Middle frontal gyrus (tissue), 1 donor: ENCODE data around the gene GNA12.
"Not testable (repeated sequence)": the region's sequence is repeated elsewhere in the genome, so short reads cannot be mapped to it uniquely, and the experiment has no call there.

Source experiments
- DNase-seq: peaks from one replicate; pipeline ENCODE4 v3.0.0-alpha.2; 2015; ENCODE audit warnings: low spot score; ENCODE audit errors: extremely low spot score

Gene GNA12

DNA sequence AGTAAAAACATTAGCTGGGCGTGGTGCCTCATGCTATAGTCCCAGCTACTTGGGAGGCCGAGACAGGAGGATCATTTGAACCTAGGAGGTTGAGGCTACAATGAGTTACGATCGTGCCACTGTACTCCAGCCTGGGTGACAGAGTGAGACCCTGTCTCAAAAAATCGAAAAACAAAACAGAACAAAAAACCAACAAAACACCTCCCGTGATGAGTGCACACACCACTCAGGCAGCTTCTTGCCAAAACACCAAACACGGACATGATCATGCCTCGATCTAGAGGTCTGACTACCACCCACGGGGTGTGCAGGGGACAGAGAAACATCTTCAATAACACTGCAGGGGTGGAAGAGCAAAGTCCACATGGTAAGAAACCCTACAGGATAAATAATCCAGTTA lies 111.7 kb downstream of the GNA12 start:
- no peak for DNase-seq

DNA sequence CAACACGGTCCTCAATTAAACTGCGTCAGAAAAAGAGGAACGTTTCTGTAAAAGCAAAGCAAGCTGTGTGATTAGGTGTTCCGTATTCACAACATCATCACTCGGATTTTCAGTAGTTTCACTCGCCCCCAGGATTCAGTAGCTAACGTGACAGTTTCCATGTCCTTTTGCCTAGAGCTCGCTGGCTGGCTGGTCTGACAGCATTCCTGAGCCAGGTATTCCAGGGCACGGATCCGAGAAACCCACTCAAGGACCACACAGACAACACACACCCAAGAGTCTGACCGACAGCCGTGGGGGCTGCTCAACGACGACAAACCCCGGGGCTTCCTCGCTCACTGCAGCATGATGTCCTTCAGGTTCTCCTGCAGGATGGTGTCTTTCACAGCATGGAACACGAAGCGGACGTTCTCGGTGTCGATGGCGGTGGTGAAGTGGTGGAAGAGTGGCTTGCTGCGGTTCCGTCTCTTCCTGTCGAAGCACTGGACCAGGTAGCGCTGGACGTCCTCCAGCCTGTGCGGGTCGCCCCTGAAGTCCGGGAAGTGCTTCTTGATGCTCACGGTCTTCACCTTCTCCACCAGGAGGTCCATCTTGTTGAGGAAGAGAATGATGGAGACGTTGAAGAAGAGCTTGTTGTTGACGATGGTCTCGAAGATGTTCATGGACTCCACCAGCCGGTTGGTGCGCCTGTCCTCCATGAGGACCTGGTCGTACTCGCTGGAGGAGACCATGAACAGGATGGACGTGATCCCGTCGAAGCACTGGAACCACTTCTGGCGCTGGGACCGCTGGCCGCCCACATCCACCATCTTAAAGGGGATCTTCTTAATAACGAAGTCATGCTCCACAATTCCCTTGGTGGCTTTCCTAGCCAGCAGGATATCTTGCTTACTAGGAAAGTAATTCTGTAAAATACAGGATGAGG lies 113.0 kb downstream of the GNA12 start:
- DNase-seq = no peak

DNA sequence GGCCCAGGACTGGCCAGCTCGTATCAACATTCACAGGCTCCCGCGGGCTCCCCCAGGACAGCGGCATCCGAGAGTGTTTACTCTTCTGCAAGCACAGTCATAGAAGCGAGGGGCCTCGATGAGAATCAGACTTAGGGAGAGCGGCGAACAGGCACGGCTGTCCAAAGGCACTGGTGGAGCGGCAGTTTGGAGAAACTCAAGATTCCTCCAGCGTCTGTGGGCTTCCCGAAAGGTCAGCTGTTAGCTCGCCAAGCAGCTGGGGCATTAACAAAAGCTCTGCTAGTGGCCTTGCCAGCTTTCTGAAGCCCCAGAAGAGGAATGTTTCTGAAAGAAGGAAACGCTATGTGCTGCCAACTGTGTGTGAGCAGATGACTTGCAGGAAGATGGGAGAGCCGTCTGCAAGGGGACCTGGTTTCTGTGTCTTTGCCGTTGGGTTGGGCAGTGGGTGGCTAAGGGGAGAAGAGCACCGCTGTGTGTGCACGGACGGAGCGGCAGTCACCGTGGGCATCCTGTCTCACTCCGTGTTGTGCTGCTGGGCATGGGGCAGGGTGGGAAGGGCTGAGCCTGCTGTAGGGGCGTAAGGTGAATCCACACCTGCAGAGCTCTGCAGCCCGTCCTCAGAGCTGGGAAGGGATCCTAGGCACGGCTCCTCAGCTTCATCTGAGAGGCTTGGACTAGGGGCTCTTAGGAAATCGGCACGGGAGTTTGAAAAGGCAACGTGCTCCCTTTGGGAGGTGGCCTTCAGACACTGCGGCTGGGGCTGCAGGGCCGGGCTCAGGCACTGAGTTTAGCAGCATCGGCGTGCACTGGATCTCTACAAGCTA lies 114.0 kb downstream of the GNA12 start:
- peak; percentile 39 for DNase-seq

DNA sequence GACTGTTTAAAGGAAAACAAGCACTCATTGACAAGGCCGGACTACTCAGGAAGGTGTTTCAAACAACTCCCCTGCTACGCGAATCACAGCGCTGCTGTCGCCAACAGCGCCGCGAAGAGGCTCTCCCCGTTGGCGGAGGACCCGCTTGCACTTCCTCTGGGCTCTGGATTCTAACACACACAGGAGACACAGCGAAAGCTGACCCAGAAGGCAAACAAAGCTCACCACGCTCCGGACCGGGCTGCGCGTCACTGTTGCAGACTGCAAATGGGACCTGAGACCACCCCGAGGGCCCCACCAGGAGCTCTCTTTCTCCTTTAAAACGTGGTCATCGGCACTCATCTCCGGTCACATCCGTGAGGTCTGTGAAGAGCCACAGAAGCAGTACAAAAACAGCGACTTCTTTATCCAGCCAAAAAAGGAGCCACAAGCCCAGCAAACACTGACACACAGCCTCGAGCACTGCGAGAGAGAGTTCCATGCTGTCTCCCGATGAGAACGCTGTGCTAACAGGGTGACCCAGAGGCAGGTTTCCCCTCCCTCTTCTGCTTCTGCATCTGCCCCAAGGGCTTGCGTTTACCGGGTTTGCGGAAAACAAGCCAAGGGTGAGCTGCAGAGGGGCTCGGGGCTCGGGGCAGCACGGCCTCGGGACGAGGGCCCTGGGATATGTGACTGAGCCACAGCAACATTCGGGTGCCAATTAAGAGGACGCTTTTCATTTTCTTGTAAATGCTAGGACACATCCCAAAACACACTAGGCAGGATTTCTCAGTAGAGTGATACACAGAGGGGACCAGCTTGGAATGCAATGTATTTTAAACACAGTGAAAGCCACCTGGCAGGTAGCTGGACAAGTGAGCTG lies 114.8 kb downstream of the GNA12 start:
- DNase-seq = no peak

DNA sequence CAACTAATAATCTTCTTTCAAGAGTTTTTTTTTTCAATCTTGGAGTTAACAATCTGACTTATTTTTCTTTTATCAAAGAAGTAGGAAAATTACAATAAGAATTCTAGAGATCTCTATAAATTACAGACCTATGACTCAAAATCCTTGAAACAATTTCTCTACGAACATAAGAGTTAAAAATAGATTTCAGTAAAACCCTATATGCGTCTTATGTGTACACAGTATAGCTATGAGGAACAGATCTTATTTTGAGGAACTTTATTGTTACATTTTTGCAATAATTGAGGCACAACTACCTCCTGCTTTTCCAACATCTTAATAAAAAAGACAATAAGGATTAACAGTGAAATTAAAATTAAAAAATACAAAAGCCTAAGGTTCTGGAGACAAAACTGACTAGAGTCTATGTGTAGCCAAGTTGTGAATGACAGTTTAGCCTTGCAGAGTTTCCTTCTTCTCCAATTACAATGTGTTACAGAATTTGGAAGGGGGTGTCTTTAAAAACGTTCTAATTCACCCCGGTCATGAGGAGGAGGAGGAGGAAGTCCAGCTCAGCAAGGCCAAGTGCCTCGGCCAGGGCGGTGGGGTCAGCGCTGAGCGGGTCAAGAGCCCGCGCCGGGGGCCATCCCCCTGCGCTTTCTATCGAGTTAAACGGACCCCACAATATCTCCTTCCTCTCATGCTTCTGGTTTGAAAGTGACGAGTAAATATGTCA lies 115.6 kb downstream of the GNA12 start:
- DNase-seq = no peak

DNA sequence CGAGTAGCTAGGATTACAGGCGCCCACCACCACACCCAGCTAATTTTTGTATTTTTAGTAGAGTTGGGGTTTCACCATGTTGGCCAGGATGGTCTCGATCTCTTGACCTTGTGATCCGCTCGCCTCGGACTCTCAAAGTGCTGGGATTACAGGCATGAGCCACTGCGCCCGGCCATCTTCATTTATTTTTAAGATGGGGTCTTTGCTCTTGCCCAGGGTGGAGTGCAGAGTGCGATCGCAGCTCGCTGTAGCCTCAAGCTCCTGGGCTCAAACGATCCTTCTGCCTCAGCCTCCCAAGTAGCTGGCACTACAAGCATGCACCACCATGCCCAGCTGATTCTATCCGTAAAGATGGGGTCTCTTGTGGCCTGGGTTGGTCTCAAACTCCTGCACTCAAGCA lies 116.9 kb downstream of the GNA12 start:
- DNase-seq = not testable (repeated sequence)

DNA sequence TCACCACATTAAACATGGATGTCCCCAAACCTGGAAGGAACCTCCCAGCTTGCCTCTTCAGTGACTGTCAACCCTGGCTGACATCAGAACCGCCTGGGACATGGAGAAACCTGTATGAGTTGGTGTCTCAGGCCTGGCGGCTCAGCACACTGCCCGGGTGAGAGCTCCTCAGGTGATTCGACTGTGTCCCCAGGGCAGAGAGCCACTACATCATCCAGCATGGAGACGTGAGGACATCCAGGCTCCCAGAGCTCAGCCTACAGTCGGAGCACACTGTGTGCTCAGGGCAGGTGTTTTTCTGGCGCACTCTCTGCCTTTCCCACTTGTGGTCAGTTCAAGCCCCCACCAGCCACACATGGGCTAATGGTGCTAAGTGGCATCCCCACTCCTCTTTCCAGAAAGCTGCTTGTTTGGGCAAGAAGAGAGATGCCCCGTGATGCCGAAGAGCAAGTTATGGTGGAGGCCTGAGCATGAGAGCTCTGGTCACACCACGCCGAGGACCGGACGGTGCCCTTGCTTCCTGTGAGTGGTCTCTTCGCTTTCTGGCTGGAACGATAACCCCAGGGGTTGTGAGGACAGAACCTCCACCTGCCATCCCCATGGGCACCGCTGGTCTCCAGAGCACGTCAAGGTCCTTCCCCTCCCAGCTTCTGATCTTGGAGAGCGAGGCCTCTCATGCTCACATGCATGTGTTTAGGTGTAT lies 117.6 kb downstream of the GNA12 start:
- DNase-seq = no peak

DNA sequence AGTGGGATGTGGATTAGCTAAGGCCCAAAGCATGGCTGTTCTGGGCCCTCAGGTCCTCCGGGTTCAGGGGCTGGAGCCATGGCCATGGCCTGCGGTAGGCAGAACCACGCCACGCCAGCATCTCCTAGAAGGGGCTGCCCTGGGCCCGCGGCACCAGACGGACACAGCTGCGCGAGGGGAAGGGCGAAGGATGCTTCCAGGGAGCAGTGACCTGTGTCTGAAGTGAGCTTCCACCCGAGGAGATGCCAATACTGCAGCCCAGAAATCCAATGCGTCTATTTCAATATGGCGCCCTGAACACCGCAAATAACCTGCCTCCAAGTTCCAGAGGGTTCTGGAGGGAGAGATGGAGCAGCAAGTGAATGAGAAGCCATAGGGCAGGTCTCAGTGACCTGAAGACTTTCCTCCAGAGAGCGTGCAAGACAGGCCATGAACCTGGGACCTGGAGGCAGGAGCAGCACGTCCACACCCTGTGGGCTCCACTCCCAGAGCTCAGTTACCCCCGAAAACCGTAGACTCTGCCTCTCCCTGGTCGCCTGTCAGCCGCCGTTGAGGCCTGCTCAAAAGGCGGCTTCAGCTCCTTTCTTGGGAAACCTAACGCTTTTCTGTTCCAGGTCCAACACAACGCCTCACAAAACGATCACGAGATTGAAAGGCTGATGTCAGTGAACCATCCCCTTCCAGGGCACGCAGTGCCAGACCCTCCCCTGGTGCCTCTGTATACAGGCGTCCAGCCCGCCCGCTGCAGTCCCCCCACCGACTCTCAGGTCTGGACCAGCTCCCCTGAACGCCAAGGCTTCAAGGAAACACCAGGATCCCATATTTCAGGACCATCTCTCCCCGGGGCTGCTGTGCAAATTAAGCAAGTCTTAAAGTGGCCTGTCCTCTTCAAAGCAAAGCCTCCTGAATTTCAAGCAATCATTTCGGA lies 118.7 kb downstream of the GNA12 start:
- no peak for DNase-seq

DNA sequence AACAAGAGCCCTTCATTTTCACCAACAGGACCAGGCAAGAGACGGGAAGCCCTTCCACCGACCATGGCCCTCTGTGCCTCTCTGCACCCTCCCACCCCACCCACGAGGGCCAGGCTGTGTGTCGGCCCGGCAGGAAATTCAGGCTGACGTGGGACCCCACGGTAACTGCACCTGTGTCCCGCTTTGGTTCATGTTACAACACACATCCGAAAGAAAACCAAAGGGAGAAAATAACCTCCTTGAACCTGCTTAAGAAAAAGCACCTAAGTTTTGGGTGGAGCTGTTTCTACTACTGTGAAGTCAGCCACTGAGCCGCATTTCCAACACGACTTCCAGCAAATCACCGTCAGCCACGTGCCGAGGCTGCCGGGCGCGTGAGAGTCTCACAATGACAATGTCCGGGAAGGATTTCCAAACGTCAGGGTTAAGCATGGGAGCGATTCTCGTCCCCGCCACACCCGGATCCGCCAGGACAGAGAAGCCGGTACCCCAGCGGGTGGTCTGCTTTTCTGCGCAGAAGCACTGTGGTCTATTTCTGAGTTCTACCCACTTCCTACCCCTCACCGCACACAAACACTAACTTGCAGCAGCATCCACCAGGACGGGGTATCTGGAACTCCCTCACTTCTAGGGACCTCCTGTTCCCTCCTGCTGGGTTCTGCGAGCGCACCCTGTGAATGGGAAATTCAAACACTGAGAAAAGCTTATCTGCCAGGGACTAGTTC lies 119.5 kb downstream of the GNA12 start:
- DNase-seq = no peak

DNA sequence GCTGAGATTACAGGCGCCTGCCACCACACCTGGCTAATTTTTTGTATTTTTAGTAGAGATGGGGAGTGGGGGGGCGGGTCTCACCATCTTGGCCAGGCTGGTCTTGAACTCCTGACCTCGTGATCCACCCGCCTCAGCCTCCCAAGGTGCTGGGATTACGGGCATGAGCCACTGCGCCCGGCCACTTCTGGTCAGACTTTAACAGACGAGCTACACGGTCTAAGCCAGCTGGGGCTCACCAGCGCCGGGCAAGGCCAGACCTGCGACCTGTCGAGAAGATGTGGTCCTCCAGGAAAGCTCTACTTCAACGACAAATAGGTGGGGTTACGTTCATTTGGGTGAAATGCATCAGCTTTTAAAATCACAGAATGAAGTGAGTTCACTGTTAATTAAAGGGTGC lies 120.1 kb downstream of the GNA12 start:
- not testable (repeated sequence) for DNase-seq

DNA sequence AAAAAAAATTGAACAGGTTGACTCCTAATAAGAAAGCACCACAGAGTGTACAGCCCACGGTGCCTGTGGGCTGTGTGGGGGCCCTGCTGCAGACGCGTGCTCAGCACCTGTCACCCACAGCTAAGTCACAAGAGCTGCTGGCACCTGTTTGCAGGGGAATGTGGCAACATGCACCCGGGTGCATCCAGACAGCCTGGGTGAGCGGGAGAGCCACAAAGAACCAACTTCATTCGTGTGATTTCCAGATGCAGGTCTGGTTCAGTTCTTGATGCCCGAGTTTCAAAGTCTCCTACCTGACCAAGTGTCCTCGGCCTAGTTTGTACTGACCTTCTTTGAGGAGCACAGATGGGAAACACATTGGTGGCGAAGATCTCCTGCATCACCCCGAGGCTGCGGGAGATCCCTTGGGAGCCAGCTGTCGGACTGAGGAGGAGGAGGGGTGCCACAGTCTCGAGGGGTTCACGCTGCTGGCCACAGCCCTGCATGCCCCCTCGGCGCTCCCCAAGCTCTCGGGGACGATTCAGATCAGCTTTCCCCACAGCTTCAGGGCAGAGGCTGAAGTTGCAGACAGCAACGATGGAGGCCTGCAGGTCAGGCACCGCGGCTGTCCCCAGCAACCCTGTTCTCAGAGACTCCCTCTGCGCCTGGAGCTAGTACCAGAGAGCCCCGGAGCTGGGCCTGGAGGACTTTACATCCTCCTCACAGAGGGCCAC lies 120.8 kb downstream of the GNA12 start:
- DNase-seq = no peak

DNA sequence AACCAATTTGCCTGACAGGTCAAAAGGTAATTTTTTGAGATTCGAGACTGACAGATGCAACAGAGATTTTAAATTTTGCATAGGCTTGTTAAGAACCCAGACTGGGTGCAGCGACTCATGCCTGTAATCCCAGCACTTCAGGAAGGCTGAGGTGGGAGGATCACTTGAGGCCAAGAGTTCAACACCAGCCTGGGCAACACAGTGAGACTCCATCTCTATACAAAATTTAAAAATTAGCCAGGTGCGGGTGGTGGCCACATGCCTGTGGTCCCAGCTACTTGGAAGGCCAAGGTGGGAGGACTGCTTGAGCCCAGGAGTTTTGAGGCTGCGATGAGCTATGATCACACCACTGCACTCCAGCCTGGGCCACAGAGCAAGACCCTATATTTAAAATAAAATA lies 121.5 kb downstream of the GNA12 start:
- no peak for DNase-seq

DNA sequence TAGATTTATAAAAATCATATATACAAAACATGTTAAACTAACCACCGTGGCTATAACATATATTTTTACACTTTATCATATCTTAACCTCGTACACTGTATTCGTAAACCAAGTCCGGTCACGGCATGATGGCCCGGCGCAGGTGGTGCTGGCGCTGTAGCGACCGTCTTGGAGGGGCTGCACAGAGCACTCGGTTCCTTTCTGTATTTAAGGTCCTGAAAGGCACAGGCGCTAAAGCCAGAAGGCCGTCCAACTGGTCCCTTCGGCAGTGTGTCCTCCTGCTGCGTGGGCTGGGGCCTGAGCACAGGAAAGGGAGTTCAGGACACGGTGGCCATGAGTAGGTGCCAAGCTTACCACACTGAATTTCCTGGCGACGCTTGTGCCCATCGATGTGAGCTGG lies 122.3 kb downstream of the GNA12 start:
- DNase-seq = no peak

DNA sequence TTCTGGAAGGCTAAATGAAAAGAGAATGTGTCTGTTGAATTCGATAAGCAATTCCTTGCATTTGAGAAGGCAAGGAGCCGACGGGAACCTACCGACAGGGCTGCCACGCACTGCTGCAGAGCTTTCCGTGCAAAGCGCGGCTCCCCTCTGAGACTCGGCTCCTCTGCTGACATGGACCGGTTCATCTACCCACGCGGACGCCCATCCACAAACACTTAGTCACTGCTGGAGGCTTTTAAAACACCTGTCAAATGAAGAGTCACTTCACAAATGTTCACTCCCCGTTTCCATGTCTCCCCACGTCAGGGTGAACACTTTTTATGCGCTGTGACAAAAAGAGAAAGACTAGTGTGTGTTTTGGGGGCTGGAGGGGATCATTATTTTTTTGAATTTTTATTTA lies 124.1 kb downstream of the GNA12 start:
- no peak for DNase-seq

DNA sequence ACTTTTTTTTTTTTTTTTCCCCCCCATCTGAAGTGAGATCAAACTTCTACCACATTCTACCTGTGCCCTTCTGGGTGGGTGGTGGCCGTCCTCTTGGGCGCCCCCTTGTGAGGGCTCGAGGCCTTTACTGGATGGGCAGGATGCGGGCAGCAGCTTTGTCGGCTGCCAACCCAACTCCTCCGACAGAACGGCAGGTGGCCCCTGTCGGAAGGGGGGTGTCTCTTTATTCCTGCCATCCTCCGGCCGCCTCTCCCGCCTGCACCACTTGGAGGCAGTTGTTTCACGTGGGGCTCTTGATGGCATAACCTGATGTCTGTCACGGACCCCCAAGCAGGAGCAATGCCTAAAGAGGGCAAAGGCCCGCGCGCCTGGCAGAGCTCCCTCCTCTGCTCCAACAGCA lies 125.1 kb downstream of the GNA12 start:
- no peak for DNase-seq

DNA sequence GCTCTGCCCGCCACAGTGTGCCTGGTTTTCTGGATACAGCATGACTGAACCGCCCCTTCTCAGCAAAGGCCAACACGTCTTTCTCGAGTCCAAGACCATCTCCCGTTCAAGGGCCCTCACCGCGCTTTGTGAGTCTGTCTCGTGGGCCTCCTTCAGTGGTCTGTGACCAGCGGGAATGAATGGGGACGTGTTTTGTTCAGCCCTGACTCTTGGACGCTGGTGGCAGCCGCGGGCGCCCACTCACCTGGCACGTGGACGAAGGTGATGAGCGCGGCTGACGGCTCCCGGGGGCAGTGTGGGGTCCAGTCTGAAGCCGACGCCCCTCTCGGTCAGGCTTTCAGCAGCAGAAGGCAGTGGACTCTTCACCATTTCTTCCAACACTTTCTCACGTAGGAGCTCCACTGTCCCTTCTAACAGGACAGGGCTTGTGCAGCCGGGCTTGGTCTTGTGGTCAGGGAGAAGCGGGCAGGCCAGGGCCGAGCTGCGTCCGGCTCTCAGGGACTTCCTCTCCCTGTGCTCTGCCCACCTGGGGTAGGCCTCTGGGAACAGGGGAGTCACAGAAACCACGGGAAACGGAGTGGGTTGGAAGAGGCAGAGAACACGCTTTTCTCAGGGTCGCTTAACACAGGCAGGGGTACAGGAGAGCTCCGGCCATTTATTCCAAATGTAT lies 125.7 kb downstream of the GNA12 start:
- no peak for DNase-seq
